22Rv1 (cell line): ENCODE measurements around the gene RXYLT1.

Experiments
- ZFX ChIP-seq: fragments of 450-650 bp; IDR thresholded peaks from 2 replicates; pipeline ENCODE4 v1.6.1; 2017; ENCODE audit warnings: antibody characterized with exemption, borderline replicate concordance
- TF ChIP-seq, protein P1 (sequence below): fragments of 450-650 bp; IDR thresholded peaks from 2 replicates; pipeline ENCODE4 v1.5.1; 2017; ENCODE audit warnings: mild to moderate bottlenecking

DNA sequence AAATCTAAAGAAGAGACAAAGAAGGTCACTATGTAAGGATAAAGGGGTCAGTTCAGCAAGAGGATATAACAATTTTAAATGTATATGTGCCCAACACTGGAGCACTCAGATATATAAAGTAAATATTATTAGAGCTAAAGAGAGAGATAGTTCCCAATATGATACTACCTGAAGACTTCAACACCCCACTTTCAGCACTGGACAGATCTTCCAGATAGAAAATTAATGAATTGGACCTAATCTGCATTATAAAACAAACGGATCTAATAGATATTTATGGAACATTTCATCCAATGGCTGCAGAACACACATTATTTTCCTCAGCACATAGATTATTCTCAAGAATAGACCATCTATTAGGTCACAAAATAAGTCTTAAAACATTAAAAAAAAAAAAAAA, 40.7 kb downstream of the RXYLT1 start:
- TF ChIP-seq, protein P1, sequence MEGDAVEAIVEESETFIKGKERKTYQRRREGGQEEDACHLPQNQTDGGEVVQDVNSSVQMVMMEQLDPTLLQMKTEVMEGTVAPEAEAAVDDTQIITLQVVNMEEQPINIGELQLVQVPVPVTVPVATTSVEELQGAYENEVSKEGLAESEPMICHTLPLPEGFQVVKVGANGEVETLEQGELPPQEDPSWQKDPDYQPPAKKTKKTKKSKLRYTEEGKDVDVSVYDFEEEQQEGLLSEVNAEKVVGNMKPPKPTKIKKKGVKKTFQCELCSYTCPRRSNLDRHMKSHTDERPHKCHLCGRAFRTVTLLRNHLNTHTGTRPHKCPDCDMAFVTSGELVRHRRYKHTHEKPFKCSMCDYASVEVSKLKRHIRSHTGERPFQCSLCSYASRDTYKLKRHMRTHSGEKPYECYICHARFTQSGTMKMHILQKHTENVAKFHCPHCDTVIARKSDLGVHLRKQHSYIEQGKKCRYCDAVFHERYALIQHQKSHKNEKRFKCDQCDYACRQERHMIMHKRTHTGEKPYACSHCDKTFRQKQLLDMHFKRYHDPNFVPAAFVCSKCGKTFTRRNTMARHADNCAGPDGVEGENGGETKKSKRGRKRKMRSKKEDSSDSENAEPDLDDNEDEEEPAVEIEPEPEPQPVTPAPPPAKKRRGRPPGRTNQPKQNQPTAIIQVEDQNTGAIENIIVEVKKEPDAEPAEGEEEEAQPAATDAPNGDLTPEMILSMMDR = no peak
- TF ChIP-seq ZFX = no peak
